ENCODE measurements around the gene ZNF207.
"Not testable (repeated sequence)": the region's sequence is repeated elsewhere in the genome, so short reads cannot be mapped to it uniquely, and the experiment has no call there.

ZNF207 gene

DNA sequence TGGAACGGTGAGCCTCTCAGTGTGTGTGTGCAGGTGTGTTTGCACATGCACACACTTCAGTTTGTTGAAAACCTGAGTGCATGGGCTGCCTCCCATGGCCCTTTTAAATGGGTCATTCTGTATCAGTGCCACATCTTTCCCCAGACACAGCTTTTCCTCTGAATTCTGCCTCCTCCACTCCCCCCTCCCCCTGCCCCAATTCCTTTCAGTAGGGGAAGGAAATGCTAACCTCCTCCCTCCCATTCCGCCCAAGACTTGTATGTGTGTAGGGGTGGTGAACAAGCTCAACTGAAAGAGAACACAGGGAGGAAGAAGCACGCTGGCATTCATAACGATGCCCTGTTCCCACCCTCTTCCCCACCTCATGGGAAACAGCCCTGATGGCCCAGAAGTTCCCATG is 42.3 kb upstream of the ZNF207 start:
- Histone ChIP-seq H3K27me3 (ENCODE audit: insufficient read depth, low read depth, severe bottlenecking) (no peaks in the 10 kb centered on the region), H3K27ac (no peak overlapping the region), H3K9me3 (ENCODE audit: severe bottlenecking) (no peaks in the 10 kb centered on the region), H3K4me3 (ENCODE audit: low read depth, low read length) (no peak overlapping the region), H3K36me3 (peaks cover 56% of the 10 kb centered on the region)
- TF ChIP-seq, protein P1, sequence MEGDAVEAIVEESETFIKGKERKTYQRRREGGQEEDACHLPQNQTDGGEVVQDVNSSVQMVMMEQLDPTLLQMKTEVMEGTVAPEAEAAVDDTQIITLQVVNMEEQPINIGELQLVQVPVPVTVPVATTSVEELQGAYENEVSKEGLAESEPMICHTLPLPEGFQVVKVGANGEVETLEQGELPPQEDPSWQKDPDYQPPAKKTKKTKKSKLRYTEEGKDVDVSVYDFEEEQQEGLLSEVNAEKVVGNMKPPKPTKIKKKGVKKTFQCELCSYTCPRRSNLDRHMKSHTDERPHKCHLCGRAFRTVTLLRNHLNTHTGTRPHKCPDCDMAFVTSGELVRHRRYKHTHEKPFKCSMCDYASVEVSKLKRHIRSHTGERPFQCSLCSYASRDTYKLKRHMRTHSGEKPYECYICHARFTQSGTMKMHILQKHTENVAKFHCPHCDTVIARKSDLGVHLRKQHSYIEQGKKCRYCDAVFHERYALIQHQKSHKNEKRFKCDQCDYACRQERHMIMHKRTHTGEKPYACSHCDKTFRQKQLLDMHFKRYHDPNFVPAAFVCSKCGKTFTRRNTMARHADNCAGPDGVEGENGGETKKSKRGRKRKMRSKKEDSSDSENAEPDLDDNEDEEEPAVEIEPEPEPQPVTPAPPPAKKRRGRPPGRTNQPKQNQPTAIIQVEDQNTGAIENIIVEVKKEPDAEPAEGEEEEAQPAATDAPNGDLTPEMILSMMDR (IDR thresholded peaks at IDR 0.05; ENCODE audit: low read depth, low read length) = no peak
- DNase-seq = no peak

DNA sequence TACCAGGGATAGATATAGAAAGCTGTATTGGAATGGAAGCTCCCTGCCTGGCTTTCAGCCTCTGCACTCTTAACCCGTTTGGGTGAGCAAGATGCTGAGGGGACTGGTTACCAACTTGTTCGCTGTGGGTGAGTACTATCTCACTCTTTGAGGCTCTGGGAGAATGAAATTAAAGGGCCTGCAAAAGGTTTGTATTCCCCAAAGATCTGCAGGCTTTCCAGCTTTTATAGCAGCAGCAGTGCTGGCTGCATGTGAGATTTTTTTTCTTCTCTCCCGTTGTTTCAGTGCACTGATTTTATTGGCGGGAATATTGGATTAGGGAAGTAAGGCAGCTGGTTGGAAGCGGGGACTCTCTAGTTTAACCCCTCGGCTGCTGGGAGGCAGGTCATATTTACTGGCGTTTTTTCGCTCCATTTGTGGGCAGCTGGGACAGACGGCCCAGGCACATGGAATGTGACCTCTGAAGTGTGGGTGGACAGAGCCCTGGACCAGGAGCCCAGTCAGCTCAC is 38.9 kb upstream of the ZNF207 start:
- Histone ChIP-seq H3K27ac (peak overlapping the region; percentile 71), H3K9me3 (ENCODE audit: severe bottlenecking) (no peaks in the 10 kb centered on the region), H3K27me3 (ENCODE audit: insufficient read depth, low read depth, severe bottlenecking) (no peaks in the 10 kb centered on the region), H3K4me3 (ENCODE audit: low read depth, low read length) (no peak overlapping the region), H3K36me3 (peaks cover 51% of the 10 kb centered on the region)
- TF ChIP-seq, protein P1 (IDR thresholded peaks at IDR 0.05; ENCODE audit: low read depth, low read length) = no peak
- peak; percentile 52 for DNase-seq

DNA sequence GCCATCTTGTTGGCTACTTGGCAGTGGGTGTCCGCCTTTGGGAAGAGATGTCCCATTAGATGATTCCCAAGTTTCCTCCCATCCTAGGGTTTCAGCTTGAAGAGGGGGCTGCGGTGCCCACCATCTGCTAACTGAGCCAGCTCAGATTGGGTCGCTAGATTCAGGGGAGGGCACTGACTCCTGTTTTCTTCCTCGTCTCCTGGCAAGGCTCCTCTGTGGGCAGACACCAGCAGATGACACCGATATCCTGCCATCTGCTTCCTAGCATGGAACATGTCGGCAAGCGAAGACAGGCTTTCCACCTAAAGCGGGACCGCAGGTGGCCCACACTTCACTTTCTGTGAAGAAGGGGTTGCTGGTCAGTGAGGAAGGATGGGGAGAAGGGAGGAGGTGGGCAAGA is 35.3 kb upstream of the ZNF207 start:
- peaks cover 33% of the 10 kb centered on the region for H3K36me3 ChIP-seq
- H3K27ac ChIP-seq = peak overlapping the region; percentile 71
- no peak overlapping the region for H3K4me3 ChIP-seq (ENCODE audit: low read depth, low read length)
- DNase-seq = no peak
- H3K9me3 ChIP-seq (ENCODE audit: severe bottlenecking) = no peaks in the 10 kb centered on the region
- H3K27me3 ChIP-seq (ENCODE audit: insufficient read depth, low read depth, severe bottlenecking) = no peaks in the 10 kb centered on the region
- TF ChIP-seq, protein P1 (IDR thresholded peaks at IDR 0.05; ENCODE audit: low read depth, low read length) = no peak

DNA sequence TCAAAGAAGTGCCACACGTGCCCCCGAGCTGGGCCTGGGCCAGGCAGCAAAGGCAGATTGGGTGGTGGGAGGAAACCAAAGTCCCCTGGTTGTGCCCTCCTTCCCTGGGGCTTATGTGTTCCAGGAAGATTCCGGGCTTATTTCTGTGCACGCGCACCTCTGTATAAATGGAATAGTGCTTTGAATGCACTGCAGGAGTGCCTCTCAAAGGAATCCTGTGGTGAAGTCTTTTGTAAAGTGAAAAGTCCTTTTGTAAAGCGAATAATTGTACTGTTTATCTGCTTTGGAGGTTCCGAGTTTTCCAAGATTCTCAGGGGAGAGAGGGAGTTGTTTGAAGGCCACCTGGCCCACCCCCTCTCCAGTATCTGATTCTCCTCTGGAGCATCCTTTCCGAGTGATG is 34.8 kb upstream of the ZNF207 start:
- H3K27ac ChIP-seq = peak overlapping the region; percentile 71
- TF ChIP-seq, protein P1 (IDR thresholded peaks at IDR 0.05; ENCODE audit: low read depth, low read length) = no peak
- H3K36me3 ChIP-seq = peaks cover 34% of the 10 kb centered on the region
- H3K4me3 ChIP-seq (ENCODE audit: low read depth, low read length) = no peak overlapping the region
- H3K9me3 ChIP-seq (ENCODE audit: severe bottlenecking) = no peaks in the 10 kb centered on the region
- DNase-seq = no peak
- H3K27me3 ChIP-seq (ENCODE audit: insufficient read depth, low read depth, severe bottlenecking) = no peaks in the 10 kb centered on the region

DNA sequence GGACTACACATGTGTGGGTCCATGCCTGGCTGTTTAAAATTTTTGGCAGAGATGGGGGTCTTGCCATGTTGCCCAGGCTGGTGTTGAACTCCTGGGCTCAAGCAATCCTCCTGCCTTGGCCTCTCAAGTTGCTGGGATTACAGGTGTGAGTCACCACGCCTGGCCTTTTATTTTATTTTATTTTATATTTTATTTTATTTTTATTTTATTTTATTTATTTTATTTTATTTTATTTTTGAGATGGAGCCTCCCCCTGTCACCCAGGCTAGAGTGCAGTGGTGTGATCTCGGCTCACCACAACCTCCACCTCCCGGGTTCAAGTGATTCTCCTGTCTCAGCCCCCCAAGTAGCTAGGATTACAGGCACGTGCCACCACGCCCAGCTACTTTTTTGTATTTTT is 33.3 kb upstream of the ZNF207 start:
- H3K36me3 ChIP-seq = peaks cover 45% of the 10 kb centered on the region
- not testable (repeated sequence) for H3K9me3 ChIP-seq (ENCODE audit: severe bottlenecking); H3K27ac ChIP-seq; DNase-seq; H3K27me3 ChIP-seq (ENCODE audit: insufficient read depth, low read depth, severe bottlenecking); H3K4me3 ChIP-seq (ENCODE audit: low read depth, low read length)

DNA sequence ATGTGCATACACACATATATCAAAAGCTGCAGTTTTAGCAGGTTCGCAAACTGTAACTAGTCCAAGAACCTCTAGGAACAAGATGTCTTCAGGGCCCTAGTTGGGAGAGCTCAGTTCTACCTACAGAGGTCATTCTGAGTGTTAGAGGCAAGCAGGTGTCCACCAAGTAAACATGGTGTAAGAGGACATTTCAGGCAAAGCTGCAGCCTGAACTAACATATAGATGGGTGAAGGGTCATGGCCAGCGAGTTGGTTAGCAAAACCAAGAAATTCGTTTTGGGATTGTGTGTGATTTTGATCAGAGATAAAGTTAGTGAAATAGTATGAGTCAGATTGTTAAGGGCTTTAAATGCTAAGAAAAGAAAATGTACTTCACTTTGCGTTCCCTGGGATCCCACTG is 32.6 kb upstream of the ZNF207 start:
- TF ChIP-seq, protein P1 (IDR thresholded peaks at IDR 0.05; ENCODE audit: low read depth, low read length) = no peak
- Histone ChIP-seq H3K9me3 (ENCODE audit: severe bottlenecking) (no peaks in the 10 kb centered on the region), H3K4me3 (ENCODE audit: low read depth, low read length) (no peak overlapping the region), H3K27ac (no peak overlapping the region), H3K36me3 (peaks cover 51% of the 10 kb centered on the region), H3K27me3 (ENCODE audit: insufficient read depth, low read depth, severe bottlenecking) (no peaks in the 10 kb centered on the region)
- DNase-seq = no peak

Measured in WERI-Rb-1 (cell line).